ENCODE measurements around the gene BCR.

DNA sequence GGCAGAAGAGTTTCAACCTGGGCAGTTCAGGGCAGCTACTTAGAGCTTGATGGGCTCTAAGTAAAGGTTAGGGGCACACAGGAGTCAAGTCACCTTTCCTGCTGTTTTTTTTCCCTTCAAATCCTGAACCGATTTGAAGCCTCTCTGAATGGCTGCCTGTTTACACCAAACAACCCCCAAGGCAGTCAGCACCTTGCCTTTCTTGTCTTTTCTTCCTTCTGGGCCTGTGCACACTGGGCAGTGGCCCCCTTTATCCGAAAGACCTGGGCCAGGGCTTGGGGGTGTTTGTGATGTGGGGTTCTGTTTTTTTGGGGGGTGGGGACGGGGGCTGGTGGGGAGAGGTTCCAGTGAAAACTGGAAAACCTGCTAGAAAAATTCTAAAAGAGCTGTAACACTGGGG is 42.8 kb upstream of the BCR start:
- TF ChIP-seq, protein P1, sequence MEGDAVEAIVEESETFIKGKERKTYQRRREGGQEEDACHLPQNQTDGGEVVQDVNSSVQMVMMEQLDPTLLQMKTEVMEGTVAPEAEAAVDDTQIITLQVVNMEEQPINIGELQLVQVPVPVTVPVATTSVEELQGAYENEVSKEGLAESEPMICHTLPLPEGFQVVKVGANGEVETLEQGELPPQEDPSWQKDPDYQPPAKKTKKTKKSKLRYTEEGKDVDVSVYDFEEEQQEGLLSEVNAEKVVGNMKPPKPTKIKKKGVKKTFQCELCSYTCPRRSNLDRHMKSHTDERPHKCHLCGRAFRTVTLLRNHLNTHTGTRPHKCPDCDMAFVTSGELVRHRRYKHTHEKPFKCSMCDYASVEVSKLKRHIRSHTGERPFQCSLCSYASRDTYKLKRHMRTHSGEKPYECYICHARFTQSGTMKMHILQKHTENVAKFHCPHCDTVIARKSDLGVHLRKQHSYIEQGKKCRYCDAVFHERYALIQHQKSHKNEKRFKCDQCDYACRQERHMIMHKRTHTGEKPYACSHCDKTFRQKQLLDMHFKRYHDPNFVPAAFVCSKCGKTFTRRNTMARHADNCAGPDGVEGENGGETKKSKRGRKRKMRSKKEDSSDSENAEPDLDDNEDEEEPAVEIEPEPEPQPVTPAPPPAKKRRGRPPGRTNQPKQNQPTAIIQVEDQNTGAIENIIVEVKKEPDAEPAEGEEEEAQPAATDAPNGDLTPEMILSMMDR (IDR thresholded peaks at IDR 0.05 in 8 of 11, conservative IDR thresholded peaks at IDR 0.05 in 3 of 11) = no peak
- TF ChIP-seq POLR2A (IDR thresholded peaks at IDR 0.05) = no peak
